Central memory CD4-positive, alpha-beta T cell (primary cell): Measurements from ENCODE around the gene SGCA.

Experiments
- DNase-seq: peaks from one replicate; pipeline ENCODE4 v3.0.0; 2022

The SGCA gene

DNA sequence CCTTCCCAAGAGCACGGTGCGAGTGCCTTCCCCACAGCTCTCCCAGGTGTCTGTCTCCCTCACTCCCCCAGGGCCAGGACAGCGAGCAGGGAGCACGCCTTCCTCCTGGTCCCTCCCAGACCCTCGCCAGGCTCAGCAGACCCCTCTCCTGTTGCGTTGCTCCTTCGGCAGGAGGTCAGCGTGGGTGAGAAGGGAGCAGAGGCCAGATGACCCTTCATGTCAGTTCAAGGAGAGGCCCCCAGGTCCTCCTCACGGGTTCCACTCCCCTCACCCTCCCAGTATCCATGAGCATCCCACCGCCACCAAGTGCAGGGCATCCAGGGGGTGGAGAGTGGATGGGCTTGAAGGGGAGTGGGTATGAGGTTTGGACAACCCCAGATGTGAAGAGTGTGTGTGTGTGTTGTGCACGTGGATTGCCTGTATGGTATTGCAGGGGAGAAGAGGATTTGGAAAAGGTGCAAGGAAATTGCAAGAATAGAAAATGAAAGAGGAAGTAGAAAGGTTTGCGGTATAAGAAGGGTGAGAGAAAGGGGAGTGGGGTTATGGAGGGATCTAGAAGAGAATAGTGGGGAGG, 17.7 kb downstream of the SGCA start:
- no peak for DNase-seq

- no peak for DNase-seq
Observed at GRCh38 chr17:50184064-50184463, 18.3 kb downstream of the SGCA start.

DNA sequence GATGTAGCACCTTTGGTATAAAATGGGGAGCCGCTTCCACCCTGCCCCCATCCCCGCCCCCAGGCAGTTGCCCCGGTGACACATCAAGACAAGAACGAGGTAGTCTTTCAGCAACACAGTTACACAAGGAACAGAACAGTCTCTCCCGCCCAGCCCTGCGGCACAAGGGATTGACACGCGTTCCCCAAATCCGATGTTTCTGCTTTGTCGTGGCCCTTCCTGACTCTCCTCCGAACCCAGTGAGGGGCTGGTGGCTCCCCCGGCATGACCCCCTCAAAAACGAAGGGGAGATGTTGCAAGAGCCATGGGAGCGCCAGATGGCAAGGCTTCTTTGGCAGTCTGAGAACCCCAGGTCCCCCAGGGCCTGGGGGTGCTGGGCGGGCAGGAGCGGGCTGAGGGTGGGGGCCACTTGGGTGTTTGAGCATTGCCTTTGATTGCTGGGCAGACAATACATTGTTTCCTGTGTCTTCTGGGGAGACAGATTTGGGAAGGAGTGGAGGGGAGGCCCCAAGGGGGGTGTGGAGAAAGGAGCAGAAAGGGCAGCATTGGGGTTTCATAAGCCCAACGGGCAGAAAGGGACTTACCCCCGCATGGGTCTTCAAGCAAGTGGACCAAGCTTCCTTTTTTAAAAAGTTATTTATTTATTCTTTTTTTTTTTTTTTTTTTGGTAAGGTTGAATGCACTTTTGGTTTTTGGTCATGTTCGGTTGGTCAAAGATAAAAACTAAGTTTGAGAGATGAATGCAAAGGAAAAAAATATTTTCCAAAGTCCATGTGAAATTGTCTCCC, 19.0 kb downstream of the SGCA start:
- no peak for DNase-seq

GRCh38 chr17:50185631-50186471, 20.0 kb downstream of the SGCA start:
- no peak for DNase-seq

GRCh38 chr17:50186661-50187393, 21.0 kb downstream of the SGCA start:
- DNase-seq, result no peak

- no peak for DNase-seq
Observed at GRCh38 chr17:50187394-50187725, 21.6 kb downstream of the SGCA start.

DNA sequence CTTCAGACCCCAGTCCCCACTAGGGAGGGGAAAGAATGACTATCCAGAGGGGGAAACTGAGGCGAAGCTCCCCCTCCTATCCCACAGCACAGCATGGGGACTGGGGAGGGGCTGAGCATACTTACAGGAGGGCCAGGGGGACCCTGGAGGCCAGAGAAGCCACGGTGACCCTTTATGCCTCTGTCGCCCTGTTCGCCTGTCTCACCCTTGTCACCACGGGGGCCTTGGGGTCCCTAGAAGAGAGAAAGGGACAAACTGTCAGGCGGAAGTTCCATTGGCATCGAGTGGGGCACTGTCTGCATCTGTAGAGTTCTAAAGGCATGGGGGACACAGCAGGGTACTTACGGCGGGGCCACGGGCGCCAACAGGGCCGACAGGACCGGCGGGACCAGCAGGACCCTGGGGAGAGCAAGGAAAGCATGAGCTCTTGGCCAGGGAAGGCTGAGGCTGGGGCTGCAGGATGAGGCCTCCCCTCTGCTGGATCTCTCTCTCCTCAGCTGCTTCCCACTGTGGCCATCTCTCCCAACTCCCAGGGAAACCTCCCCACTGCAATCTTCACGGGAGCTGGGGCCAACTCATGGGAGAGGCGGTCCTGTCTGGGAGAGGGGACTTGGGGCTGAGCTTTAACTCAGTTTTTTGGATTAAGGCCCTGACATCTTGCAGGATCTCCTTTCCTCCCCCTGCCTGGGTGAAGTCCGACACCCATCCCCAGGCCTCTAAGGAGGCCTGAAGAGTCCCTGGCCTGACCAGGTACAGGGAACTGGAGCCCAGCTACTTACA, 22.1 kb downstream of the SGCA start:
- DNase-seq, result no peak

- no peak for DNase-seq
Observed at GRCh38 chr17:50188531-50188920, 22.7 kb downstream of the SGCA start.

DNA sequence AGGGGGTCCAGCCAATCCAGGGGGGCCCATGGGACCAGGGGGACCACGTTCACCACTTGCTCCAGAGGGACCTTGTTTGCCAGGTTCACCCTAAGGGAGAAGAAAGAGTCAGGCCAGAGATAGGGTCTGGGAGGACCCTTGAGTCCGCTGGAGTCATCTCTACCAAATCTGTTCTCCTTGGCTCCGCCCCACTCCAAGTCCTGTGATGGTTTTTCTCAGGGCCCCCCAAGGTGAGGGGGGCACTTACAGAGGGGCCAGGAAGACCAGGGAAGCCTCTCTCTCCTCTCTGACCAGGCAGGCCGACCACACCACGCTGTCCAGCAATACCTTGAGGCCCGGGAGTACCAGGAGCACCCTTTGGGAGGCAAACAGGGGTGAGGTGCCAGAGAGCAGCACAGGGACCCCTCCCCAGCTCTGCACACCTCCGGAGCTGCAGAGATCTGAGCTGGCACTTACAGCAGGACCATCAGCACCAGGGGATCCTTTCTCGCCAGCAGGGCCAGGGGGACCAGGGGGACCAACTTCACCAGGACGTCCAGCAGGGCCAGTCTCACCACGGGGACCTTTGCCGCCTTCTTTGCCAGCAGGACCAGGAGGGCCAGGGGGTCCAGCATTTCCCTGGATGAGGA, 23.2 kb downstream of the SGCA start:
- DNase-seq, result no peak

GRCh38 chr17:50189550-50190292, 23.9 kb downstream of the SGCA start:
- DNase-seq, result no peak

GRCh38 chr17:50190293-50190602, 24.4 kb downstream of the SGCA start:
- DNase-seq, result no peak

GRCh38 chr17:50190603-50191358, 25.0 kb downstream of the SGCA start:
- DNase-seq, result no peak

DNA sequence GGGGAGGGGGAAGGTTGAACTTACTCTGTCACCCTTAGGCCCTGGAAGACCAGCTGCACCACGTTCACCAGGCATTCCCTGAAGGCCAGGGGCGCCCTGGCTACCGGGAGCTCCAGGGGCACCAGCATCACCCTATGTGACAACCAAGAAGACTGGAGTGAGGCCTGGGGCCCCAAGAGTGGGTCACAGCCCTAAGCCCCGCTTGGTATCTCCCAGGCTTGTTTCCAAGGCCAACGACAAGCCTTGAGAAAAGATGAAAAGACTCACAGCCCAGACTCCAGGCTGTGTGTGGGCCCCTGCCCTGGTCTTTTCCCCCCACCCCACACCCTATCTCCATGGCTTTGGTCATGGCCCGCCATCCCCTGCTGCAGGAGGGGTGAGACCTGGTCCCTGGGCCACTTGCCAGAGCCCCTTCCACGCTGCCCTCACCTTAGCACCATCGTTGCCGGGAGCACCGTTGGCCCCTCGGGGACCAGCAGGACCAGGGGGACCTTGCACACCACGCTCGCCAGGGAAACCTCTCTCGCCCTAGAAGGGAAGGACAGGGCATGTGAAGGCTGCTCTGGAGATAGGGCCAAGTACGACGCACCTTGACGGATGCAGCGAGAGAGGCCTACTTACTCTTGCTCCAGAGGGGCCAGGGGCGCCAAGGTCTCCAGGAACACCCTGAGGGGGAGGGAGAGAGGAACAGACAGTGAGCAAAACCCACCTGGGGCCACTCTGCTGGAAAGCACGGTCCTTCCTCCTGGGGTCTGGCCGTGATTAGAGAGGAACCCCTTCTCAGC, 25.7 kb downstream of the SGCA start:
- DNase-seq, result no peak

GRCh38 chr17:50192144-50192617, 26.4 kb downstream of the SGCA start:
- DNase-seq, result no peak

- no peak for DNase-seq
Observed at GRCh38 chr17:50192618-50193291, 26.9 kb downstream of the SGCA start.

DNA sequence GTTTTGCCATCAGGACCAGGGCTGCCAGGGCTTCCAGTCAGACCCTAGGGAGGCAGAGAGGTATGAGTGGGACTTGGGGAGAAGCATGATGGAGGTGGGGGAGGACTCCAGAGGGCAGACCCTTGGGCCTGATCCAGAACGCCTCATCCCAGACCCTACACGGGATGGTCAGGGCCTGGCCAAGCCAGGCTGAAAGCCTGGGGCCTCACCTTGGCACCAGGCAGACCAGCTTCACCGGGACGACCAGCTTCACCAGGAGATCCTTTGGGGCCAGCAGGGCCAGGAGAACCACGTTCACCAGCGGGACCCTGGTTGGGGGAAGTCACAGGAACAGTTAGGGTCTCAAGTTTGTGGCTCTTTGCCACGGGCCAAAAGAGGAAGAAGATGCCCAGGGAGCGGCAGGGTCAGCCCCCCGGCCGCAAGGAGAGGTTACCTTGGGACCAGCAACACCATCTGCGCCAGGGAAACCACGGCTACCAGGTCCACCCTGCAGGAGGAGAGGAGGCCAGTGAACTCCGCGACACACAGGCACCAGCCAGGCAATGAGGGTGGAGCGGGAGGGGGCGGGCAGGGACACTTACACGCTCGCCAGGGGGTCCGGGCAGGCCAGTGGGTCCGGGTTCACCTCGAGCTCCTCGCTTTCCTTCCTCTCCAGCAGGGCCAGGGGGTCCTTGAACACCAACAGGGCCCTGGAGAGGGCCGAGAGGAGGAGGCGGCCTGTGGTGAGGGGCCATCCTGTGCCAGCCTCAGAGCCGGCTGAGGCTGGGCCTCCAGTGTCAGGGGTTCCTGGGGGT, 28.5 kb downstream of the SGCA start:
- DNase-seq, result no peak

DNA sequence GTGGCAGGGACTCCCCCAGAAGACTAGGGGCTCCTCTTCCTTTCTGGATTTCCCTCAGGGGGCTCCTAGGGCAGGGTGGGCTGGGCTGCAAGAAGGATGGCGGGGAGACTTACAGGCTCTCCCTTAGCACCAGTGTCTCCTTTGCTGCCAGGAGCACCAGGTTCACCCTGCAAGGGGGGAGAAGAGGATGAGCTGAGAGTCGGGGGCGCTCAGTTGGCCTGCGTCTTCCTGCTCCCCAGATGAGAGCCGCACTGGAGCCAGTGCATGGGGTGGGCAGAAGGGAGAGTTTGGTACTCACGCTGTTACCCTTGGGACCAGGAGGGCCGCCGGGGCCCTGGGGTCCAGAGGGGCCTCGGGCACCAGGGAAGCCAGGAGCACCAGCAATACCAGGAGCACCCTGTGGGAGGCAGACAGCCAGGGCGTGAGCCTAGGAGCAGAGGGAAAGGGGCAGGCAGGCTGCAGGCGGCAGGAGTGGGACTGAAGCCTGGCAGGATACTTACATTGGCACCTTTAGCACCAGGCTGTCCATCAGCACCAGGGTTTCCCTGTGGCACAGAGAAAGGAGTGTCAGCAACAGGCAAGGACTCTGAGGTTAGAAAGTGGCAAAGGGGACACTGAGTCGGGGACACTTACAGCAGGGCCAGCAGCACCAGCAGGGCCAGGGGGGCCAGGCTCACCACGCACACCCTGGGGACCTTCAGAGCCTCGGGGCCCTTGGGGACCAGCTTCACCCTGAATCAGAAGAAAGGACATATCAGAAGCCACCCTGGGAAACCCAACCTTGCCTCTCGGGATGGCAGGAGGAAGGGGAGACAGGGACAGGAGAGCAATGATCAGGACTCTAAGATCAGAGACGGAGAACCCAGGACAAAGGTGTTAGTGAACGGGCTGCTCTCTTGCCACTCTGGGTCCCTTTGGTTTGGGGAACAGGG, 29.4 kb downstream of the SGCA start:
- DNase-seq, result no peak
